ENCODE measurements around the gene BTAF1.

- TF ChIP-seq, protein P1, sequence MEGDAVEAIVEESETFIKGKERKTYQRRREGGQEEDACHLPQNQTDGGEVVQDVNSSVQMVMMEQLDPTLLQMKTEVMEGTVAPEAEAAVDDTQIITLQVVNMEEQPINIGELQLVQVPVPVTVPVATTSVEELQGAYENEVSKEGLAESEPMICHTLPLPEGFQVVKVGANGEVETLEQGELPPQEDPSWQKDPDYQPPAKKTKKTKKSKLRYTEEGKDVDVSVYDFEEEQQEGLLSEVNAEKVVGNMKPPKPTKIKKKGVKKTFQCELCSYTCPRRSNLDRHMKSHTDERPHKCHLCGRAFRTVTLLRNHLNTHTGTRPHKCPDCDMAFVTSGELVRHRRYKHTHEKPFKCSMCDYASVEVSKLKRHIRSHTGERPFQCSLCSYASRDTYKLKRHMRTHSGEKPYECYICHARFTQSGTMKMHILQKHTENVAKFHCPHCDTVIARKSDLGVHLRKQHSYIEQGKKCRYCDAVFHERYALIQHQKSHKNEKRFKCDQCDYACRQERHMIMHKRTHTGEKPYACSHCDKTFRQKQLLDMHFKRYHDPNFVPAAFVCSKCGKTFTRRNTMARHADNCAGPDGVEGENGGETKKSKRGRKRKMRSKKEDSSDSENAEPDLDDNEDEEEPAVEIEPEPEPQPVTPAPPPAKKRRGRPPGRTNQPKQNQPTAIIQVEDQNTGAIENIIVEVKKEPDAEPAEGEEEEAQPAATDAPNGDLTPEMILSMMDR (IDR thresholded peaks at IDR 0.05) = no peak
- no peak for TF ChIP-seq EP300 (IDR thresholded peaks at IDR 0.05)
- no peak for TF ChIP-seq POLR2A (IDR thresholded peaks at IDR 0.05)
These were observed 43.9 kb upstream of the BTAF1 start for GRCh38 chr10:91879515-91880170.
